ENCODE results near the gene GPC6.

- TF ChIP-seq CTCF (conservative IDR thresholded peaks at IDR 0.05; ENCODE audit: low read length) (no peak), EZH2phosphoT487 (IDR thresholded peaks at IDR 0.05; ENCODE audit: borderline replicate concordance, low read depth, low read length) (no peak)
These were observed 182.4 kb downstream of the GPC6 start for GRCh38 chr13:93409001-93409400.

All from OCI-LY7 (cell line).